DMS153 (cell line): ENCODE measurements around the gene CCT7.
"Not testable (repeated sequence)": the region's sequence is repeated elsewhere in the genome, so short reads cannot be mapped to it uniquely, and the experiment has no call there.

ENCODE experiments used
- DNase-seq: peaks from one replicate; lab custom pipeline; 2025; lab: John Stamatoyannopoulos, UW

The CCT7 gene

GRCh38 chr2:73233932-73234832, at the start of gene CCT7:
Gene CCT7 (plus strand): TSS chr2:73234308. CDS start chr2:73234379, 71 bp downstream.
- peak; percentile 85 for DNase-seq

- DNase-seq, result no peak
Measured at GRCh38 chr2:73185965-73186364, 48.1 kb upstream of the CCT7 start.

- DNase-seq, result no peak
Measured at GRCh38 chr2:73187549-73187948, 46.6 kb upstream of the CCT7 start.

GRCh38 chr2:73197579-73197978, 36.5 kb upstream of the CCT7 start:
- no peak for DNase-seq

- DNase-seq, result not testable (repeated sequence)
Measured at GRCh38 chr2:73200281-73200680, 33.8 kb upstream of the CCT7 start.

- DNase-seq, result no peak
Measured at GRCh38 chr2:73202156-73203054, 31.7 kb upstream of the CCT7 start, which contains the start of gene NOTO. Gene NOTO (plus strand): TSS chr2:73202574. CDS start chr2:73202667, 93 bp downstream.

- DNase-seq, result no peak
Measured at GRCh38 chr2:73203055-73203681, 30.9 kb upstream of the CCT7 start.

GRCh38 chr2:73205611-73206010, 28.5 kb upstream of the CCT7 start:
- DNase-seq, result no peak

GRCh38 chr2:73208258-73208657, 25.9 kb upstream of the CCT7 start:
- DNase-seq, result no peak

GRCh38 chr2:73210019-73210418, 24.1 kb upstream of the CCT7 start:
- DNase-seq, result no peak

- DNase-seq, result no peak
Measured at GRCh38 chr2:73210696-73211095, 23.4 kb upstream of the CCT7 start.

- DNase-seq, result no peak
Measured at GRCh38 chr2:73212098-73212447, 22.0 kb upstream of the CCT7 start.

GRCh38 chr2:73212448-73213176, 21.5 kb upstream of the CCT7 start:
- peak; percentile 40 for DNase-seq

GRCh38 chr2:73214120-73215035, 19.7 kb upstream of the CCT7 start, which contains the start of gene SMYD5:
Gene SMYD5 (plus strand): TSS chr2:73214245. CDS start chr2:73214267, 22 bp downstream.
- peak; percentile 47 for DNase-seq

GRCh38 chr2:73215254-73215653, 18.9 kb upstream of the CCT7 start:
- no peak for DNase-seq

GRCh38 chr2:73217160-73217559, 16.9 kb upstream of the CCT7 start:
- DNase-seq, result no peak

GRCh38 chr2:73217826-73218225, 16.3 kb upstream of the CCT7 start:
- DNase-seq, result no peak

- no peak for DNase-seq
Measured at GRCh38 chr2:73218298-73218697, 15.8 kb upstream of the CCT7 start.

GRCh38 chr2:73223821-73224220, 10.3 kb upstream of the CCT7 start:
- no peak for DNase-seq
